GM21526 (cell line): ENCODE data around the gene BTBD19.
"Not testable (repeated sequence)": the region's sequence is repeated elsewhere in the genome, so short reads cannot be mapped to it uniquely, and the experiment has no call there.

ENCODE experiments used
- ATAC-seq: cut with Tn5 transposase; IDR thresholded peaks from one replicate; pipeline ENCODE4 v1.9.1; 2021; ENCODE audit warnings: moderate library complexity; ENCODE audit not compliant: unreplicated experiment, low FRiP score

The BTBD19 gene

GRCh38 chr1:44827197-44828002 lies 19.1 kb downstream of the BTBD19 start:
- no peak for ATAC-seq

- ATAC-seq: no peak
These were observed 19.8 kb downstream of the BTBD19 start for GRCh38 chr1:44828003-44828651.

GRCh38 chr1:44828841-44829440 lies 20.6 kb downstream of the BTBD19 start:
- no peak for ATAC-seq

- ATAC-seq: no peak
These were observed 21.4 kb downstream of the BTBD19 start for GRCh38 chr1:44829506-44830384.

- ATAC-seq: no peak
These were observed 22.6 kb downstream of the BTBD19 start for GRCh38 chr1:44830900-44831304.

- ATAC-seq: no peak
These were observed 23.2 kb downstream of the BTBD19 start for GRCh38 chr1:44831516-44831915.

GRCh38 chr1:44832056-44832705 lies 23.9 kb downstream of the BTBD19 start:
- no peak for ATAC-seq

- no peak for ATAC-seq
These were observed 26.0 kb downstream of the BTBD19 start for GRCh38 chr1:44834328-44834727.

GRCh38 chr1:44835738-44836675 lies 27.7 kb downstream of the BTBD19 start:
- ATAC-seq: no peak

- not testable (repeated sequence) for ATAC-seq
These were observed 30.0 kb downstream of the BTBD19 start for GRCh38 chr1:44838294-44838693.

- ATAC-seq: no peak
These were observed 31.3 kb downstream of the BTBD19 start for GRCh38 chr1:44839576-44839975.

GRCh38 chr1:44842486-44842861 lies 34.2 kb downstream of the BTBD19 start:
- no peak for ATAC-seq

GRCh38 chr1:44842862-44843655 lies 34.7 kb downstream of the BTBD19 start, which contains the start of gene PTCH2:
Gene PTCH2 (minus strand): TSS chr1:44843253. CDS start chr1:44842932, 321 bp downstream.
- ATAC-seq: no peak

- ATAC-seq: no peak
These were observed 38.7 kb downstream of the BTBD19 start for GRCh38 chr1:44846985-44847384.

GRCh38 chr1:44847845-44848244 lies 39.5 kb downstream of the BTBD19 start:
- ATAC-seq: no peak

- no peak for ATAC-seq
These were observed 40.3 kb downstream of the BTBD19 start for GRCh38 chr1:44848456-44849181.

GRCh38 chr1:44849575-44850132 lies 41.3 kb downstream of the BTBD19 start:
- no peak for ATAC-seq
